Hepatocyte (in vitro differentiated cells): ENCODE measurements around the gene GPR39.

Source experiments
- CTCF ChIP-seq: fragments of 200-600 bp; sonication (generic); IDR thresholded peaks from 2 replicates; pipeline ENCODE4 v1.5.1; 2016; ENCODE audit warnings: antibody characterized with exemption, mild to moderate bottlenecking; ENCODE audit not compliant: poor library complexity
- EZH2 ChIP-seq: fragments of 200-600 bp; sonication (generic); IDR thresholded peaks from 2 replicates; pipeline ENCODE4 v1.6.1; 2016; ENCODE audit warnings: antibody characterized with exemption, mild to moderate bottlenecking, borderline replicate concordance
- EZH2phosphoT487 ChIP-seq: fragments of 200-600 bp; sonication (generic); IDR thresholded peaks from one replicate; pipeline ENCODE4 v1.6.1; 2018; ENCODE audit warnings: antibody characterized with exemption, mild to moderate bottlenecking, low read depth, moderate library complexity; ENCODE audit not compliant: unreplicated experiment, severe bottlenecking

GRCh38 chr2:132463719-132464118 is 47.1 kb downstream of the GPR39 start:
- no peak for TF ChIP-seq EZH2
- TF ChIP-seq CTCF = no peak
- no peak for TF ChIP-seq EZH2phosphoT487
